Ishikawa (cell line): Measurements from ENCODE around the gene NFATC1.

Experiments used
- CEBPB ChIP-seq: IDR thresholded peaks from 2 replicates; pipeline ENCODE4 v1.6.1; 2012
- CREB1 ChIP-seq: IDR thresholded peaks from 2 replicates; pipeline ENCODE4 v1.6.1; 2012; ENCODE audit warnings: low read depth
- EGR1 ChIP-seq: IDR thresholded peaks from 2 replicates; pipeline ENCODE4 v1.6.1; 2012
- EP300 ChIP-seq: IDR thresholded peaks from 2 replicates; pipeline ENCODE4 v1.6.1; 2012; ENCODE audit warnings: borderline replicate concordance
- FOXM1 ChIP-seq: IDR thresholded peaks from 2 replicates; pipeline ENCODE4 v1.6.1; 2012; ENCODE audit warnings: low read depth, borderline replicate concordance
- MAX ChIP-seq: IDR thresholded peaks from 2 replicates; pipeline ENCODE4 v1.6.1; 2012
- NFIC ChIP-seq: IDR thresholded peaks from 2 replicates; pipeline ENCODE4 v1.6.1; 2012
- RAD21 ChIP-seq: IDR thresholded peaks from 2 replicates; pipeline ENCODE4 v1.6.1; 2012; ENCODE audit warnings: low read depth
- REST ChIP-seq: IDR thresholded peaks from 2 replicates; pipeline ENCODE4 v1.6.1; 2012; ENCODE audit warnings: low read depth, mild to moderate bottlenecking
- TAF1 ChIP-seq: IDR thresholded peaks from 2 replicates; pipeline ENCODE4 v1.6.1; 2012; ENCODE audit warnings: low read depth, mild to moderate bottlenecking
- TCF12 ChIP-seq: IDR thresholded peaks from 2 replicates; pipeline ENCODE4 v1.6.1; 2012; ENCODE audit warnings: low read depth
- TEAD4 ChIP-seq: IDR thresholded peaks from 2 replicates; pipeline ENCODE4 v1.6.1; 2012
- USF1 ChIP-seq: IDR thresholded peaks from 2 replicates; pipeline ENCODE4 v1.6.1; 2012
- YY1 ChIP-seq: IDR thresholded peaks from 2 replicates; pipeline ENCODE4 v1.6.1; 2012; ENCODE audit warnings: low read depth
- ZBTB7A ChIP-seq: IDR thresholded peaks from 2 replicates; pipeline ENCODE4 v1.6.1; 2012; ENCODE audit warnings: low read depth

Gene NFATC1

GRCh38 chr18:79439628-79440023 lies 43.9 kb downstream of the NFATC1 start:
- TF ChIP-seq USF1 (no peak), TCF12 (no peak), ZBTB7A (no peak), EGR1 (no peak), MAX (no peak), TEAD4 (no peak), RAD21 (no peak), REST (no peak), NFIC (no peak), FOXM1 (no peak), TAF1 (no peak), CREB1 (no peak), YY1 (no peak), EP300 (no peak), CEBPB (no peak)

GRCh38 chr18:79440316-79441110 lies 44.8 kb downstream of the NFATC1 start:
- no peak for TF ChIP-seq MAX
- no peak for TF ChIP-seq NFIC
- TF ChIP-seq REST = no peak
- TF ChIP-seq EGR1 = no peak

GRCh38 chr18:79441420-79441819 lies 45.7 kb downstream of the NFATC1 start:
- TF ChIP-seq TEAD4 (no peak), CEBPB (no peak), REST (no peak), EP300 (no peak), TCF12 (no peak), NFIC (no peak), FOXM1 (no peak), YY1 (no peak), USF1 (no peak), TAF1 (no peak), EGR1 (no peak), RAD21 (no peak)

- TF ChIP-seq TEAD4 (no peak), TCF12 (no peak), REST (no peak), USF1 (no peak), FOXM1 (no peak), ZBTB7A (no peak), NFIC (no peak), EGR1 (no peak)
Measured at GRCh38 chr18:79442508-79443221, 46.9 kb downstream of the NFATC1 start.
